LNCaP clone FGC (cell line): ENCODE results near the gene CCER1.

ENCODE experiments used
- DNase-seq: peaks from one replicate; pipeline ENCODE4 v3.0.0-alpha.2; 2011; ENCODE audit warnings: low read depth
- H3K4me3 ChIP-seq: 2 replicates; pipeline ENCODE4 v1.5.1; 2011; ENCODE audit warnings: mild to moderate bottlenecking, low read depth, low read length, control low read depth
- TF ChIP-seq, protein P1 (sequence below): IDR thresholded peaks from 2 replicates; pipeline ENCODE4 v1.5.1; 2012; ENCODE audit warnings: mild to moderate bottlenecking; ENCODE audit not compliant: control insufficient read depth, insufficient read depth; ENCODE audit errors: extremely low read depth

Gene CCER1

DNA sequence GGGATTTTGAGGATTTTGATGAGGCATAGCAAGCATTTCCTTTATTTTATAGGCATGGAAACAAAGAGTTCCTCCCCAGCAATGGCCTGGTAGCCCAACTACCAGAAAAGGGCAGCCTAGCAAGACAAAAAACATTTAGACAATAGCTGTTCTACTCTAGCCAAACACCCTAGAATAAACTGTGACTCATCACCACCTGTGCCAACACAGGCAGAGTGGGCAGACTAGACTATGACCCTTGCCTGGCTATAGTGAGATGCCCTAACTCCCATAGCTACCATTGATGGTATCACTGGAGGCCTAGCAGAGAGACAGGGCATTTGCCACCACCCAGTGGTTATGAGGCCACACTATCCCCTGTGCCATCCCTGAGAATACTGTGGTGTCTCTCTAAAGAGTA, 15.5 kb upstream of the CCER1 start:
- DNase-seq: no peak
- H3K4me3 ChIP-seq: no peak overlapping the region
- TF ChIP-seq, protein P1, sequence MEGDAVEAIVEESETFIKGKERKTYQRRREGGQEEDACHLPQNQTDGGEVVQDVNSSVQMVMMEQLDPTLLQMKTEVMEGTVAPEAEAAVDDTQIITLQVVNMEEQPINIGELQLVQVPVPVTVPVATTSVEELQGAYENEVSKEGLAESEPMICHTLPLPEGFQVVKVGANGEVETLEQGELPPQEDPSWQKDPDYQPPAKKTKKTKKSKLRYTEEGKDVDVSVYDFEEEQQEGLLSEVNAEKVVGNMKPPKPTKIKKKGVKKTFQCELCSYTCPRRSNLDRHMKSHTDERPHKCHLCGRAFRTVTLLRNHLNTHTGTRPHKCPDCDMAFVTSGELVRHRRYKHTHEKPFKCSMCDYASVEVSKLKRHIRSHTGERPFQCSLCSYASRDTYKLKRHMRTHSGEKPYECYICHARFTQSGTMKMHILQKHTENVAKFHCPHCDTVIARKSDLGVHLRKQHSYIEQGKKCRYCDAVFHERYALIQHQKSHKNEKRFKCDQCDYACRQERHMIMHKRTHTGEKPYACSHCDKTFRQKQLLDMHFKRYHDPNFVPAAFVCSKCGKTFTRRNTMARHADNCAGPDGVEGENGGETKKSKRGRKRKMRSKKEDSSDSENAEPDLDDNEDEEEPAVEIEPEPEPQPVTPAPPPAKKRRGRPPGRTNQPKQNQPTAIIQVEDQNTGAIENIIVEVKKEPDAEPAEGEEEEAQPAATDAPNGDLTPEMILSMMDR: no peak

- no peak overlapping the region for H3K4me3 ChIP-seq
- TF ChIP-seq, protein P1: no peak
- DNase-seq: no peak
Observed at GRCh38 chr12:90969851-90970250, 14.9 kb upstream of the CCER1 start.

GRCh38 chr12:90969346-90969745, 14.4 kb upstream of the CCER1 start:
- H3K4me3 ChIP-seq: no peak overlapping the region
- TF ChIP-seq, protein P1: no peak
- no peak for DNase-seq

- no peak for DNase-seq
- TF ChIP-seq, protein P1: no peak
- no peak overlapping the region for H3K4me3 ChIP-seq
Observed at GRCh38 chr12:90965204-90965603, 10.2 kb upstream of the CCER1 start.

- no peak overlapping the region for H3K4me3 ChIP-seq
- TF ChIP-seq, protein P1: no peak
- DNase-seq: no peak
Observed at GRCh38 chr12:90964616-90965015, 9.6 kb upstream of the CCER1 start.

GRCh38 chr12:90963946-90964345, 9.0 kb upstream of the CCER1 start:
- TF ChIP-seq, protein P1: no peak
- H3K4me3 ChIP-seq: no peak overlapping the region
- DNase-seq: no peak

- TF ChIP-seq, protein P1: no peak
- H3K4me3 ChIP-seq: no peak overlapping the region
- no peak for DNase-seq
Observed at GRCh38 chr12:90961154-90961553, 6.2 kb upstream of the CCER1 start.
